ENCODE measurements around the gene RUNX3.

RUNX3 gene

GRCh38 chr1:24929398-24930259 is 447 bp downstream of the RUNX3 start:
- DNase-seq (ENCODE audit: low read depth), result peak; percentile 59

GRCh38 chr1:24928689-24929397 is 1.2 kb downstream of the RUNX3 start:
- DNase-seq (ENCODE audit: low read depth), result peak; percentile 36

GRCh38 chr1:24927988-24928688 is 1.9 kb downstream of the RUNX3 start:
- DNase-seq (ENCODE audit: low read depth), result peak; percentile 20

GRCh38 chr1:24927473-24927872 is 2.6 kb downstream of the RUNX3 start:
- no peak for DNase-seq (ENCODE audit: low read depth)

- peak; percentile 72 for DNase-seq (ENCODE audit: low read depth)
Observed at GRCh38 chr1:24926563-24927249, 3.4 kb downstream of the RUNX3 start.

GRCh38 chr1:24925963-24926362 is 4.1 kb downstream of the RUNX3 start:
- DNase-seq (ENCODE audit: low read depth), result no peak

- DNase-seq (ENCODE audit: low read depth), result no peak
Observed at GRCh38 chr1:24925082-24925779, 4.8 kb downstream of the RUNX3 start.

GRCh38 chr1:24923485-24924113 is 6.5 kb downstream of the RUNX3 start:
- DNase-seq (ENCODE audit: low read depth), result no peak

- no peak for DNase-seq (ENCODE audit: low read depth)
Observed at GRCh38 chr1:24921938-24922662, 8.0 kb downstream of the RUNX3 start.

GRCh38 chr1:24921412-24921811 is 8.7 kb downstream of the RUNX3 start:
- peak; percentile 37 for DNase-seq (ENCODE audit: low read depth)

GRCh38 chr1:24920533-24920925 is 9.5 kb downstream of the RUNX3 start:
- no peak for DNase-seq (ENCODE audit: low read depth)

- peak; percentile 93 for DNase-seq (ENCODE audit: low read depth)
Observed at GRCh38 chr1:24919791-24920532, 10.1 kb downstream of the RUNX3 start.

GRCh38 chr1:24918995-24919605 is 11.0 kb downstream of the RUNX3 start:
- DNase-seq (ENCODE audit: low read depth), result no peak

GRCh38 chr1:24918370-24918769 is 11.7 kb downstream of the RUNX3 start:
- no peak for DNase-seq (ENCODE audit: low read depth)

- no peak for DNase-seq (ENCODE audit: low read depth)
Observed at GRCh38 chr1:24917327-24918074, 12.6 kb downstream of the RUNX3 start.

GRCh38 chr1:24915816-24916602 is 14.1 kb downstream of the RUNX3 start:
- no peak for DNase-seq (ENCODE audit: low read depth)

GRCh38 chr1:24914226-24915069 is 15.6 kb downstream of the RUNX3 start:
- peak; percentile 83 for DNase-seq (ENCODE audit: low read depth)
